Measurements from ENCODE around the gene BABAM2.

The BABAM2 gene

DNA sequence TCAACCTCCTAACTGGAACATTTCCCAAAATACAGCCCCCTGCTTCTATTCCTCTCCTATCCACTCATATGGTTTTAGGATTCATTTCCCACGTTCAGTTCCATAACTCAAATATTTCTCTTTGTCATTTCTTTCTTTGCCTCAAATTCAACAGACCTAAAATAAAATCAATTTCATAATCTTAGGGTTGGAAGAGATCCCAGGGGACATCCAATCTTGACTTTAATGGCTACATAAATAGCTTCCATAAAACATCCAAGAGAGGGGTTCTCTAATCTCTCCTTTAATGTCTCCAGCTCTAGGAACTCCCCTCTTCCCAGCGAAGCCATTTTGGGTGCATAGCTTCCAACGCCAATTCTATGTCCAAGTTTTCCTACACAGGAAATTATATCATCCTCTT, 34.1 kb upstream of the BABAM2 start:
- H4K20me1 ChIP-seq (ENCODE audit: insufficient read depth, low read length) = no peaks in the 10 kb centered on the region
- H3K9me3 ChIP-seq (replicated peaks; ENCODE audit: insufficient read depth, low read length) = no peaks in the 10 kb centered on the region
- no peaks in the 10 kb centered on the region for H3K4me1 ChIP-seq (ENCODE audit: low read length)
- no peak overlapping the region for H3K4me3 ChIP-seq (ENCODE audit: low read length)
- H3K9ac ChIP-seq (ENCODE audit: low read length) = no peak overlapping the region
- no peaks in the 10 kb centered on the region for H3F3A ChIP-seq (ENCODE audit: insufficient read depth, low read length)
- H2AFZ ChIP-seq (ENCODE audit: low read length) = no peak overlapping the region
- H3K9me2 ChIP-seq (replicated peaks; ENCODE audit: insufficient read depth, low read length) = no peaks in the 10 kb centered on the region
- TF ChIP-seq, protein P1, sequence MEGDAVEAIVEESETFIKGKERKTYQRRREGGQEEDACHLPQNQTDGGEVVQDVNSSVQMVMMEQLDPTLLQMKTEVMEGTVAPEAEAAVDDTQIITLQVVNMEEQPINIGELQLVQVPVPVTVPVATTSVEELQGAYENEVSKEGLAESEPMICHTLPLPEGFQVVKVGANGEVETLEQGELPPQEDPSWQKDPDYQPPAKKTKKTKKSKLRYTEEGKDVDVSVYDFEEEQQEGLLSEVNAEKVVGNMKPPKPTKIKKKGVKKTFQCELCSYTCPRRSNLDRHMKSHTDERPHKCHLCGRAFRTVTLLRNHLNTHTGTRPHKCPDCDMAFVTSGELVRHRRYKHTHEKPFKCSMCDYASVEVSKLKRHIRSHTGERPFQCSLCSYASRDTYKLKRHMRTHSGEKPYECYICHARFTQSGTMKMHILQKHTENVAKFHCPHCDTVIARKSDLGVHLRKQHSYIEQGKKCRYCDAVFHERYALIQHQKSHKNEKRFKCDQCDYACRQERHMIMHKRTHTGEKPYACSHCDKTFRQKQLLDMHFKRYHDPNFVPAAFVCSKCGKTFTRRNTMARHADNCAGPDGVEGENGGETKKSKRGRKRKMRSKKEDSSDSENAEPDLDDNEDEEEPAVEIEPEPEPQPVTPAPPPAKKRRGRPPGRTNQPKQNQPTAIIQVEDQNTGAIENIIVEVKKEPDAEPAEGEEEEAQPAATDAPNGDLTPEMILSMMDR (IDR thresholded peaks at IDR 0.05; ENCODE audit: low read length) = no peak
- TF ChIP-seq EZH2phosphoT487 (IDR thresholded peaks at IDR 0.05; ENCODE audit: low read length) (no peak), EZH2 (optimal IDR thresholded peaks at IDR 0.05; ENCODE audit: low read depth, low read length) (no peak)
- H3K27ac ChIP-seq (ENCODE audit: low read length) = no peak overlapping the region
- H3K27me3 ChIP-seq (replicated peaks; ENCODE audit: insufficient read depth, low read length) = no peaks in the 10 kb centered on the region
- H3K79me2 ChIP-seq (ENCODE audit: low read length) = no peaks in the 10 kb centered on the region
- DNase-seq = no peak
- no peak overlapping the region for H3K4me2 ChIP-seq (ENCODE audit: low read depth, low read length)
- no peaks in the 10 kb centered on the region for H3K36me3 ChIP-seq (replicated peaks; ENCODE audit: insufficient read depth, low read length)

DNA sequence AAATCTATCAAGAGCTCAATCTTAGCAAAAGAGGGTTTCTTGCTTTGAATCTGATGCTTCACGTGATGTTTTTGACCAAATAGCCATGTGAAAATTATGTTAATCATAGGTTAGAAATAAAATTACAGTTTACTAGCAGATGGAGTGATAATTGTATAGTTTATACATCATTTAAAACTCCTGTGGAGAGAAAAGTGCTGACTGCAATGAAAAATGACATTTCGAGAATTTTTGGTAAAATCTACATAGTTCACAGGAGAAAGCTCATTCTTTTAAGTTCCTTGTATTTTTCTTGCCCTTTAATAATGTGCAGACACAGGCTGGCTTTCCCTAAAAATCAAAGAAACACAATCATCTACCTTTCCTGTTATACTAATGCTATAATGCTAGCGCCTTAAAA, 33.6 kb upstream of the BABAM2 start:
- no peak overlapping the region for H3K4me3 ChIP-seq (ENCODE audit: low read length)
- no peaks in the 10 kb centered on the region for H3K4me1 ChIP-seq (ENCODE audit: low read length)
- DNase-seq = no peak
- no peak overlapping the region for H3K27ac ChIP-seq (ENCODE audit: low read length)
- no peak overlapping the region for H2AFZ ChIP-seq (ENCODE audit: low read length)
- no peaks in the 10 kb centered on the region for H3K36me3 ChIP-seq (replicated peaks; ENCODE audit: insufficient read depth, low read length)
- H3K9me3 ChIP-seq (replicated peaks; ENCODE audit: insufficient read depth, low read length) = no peaks in the 10 kb centered on the region
- no peaks in the 10 kb centered on the region for H3F3A ChIP-seq (ENCODE audit: insufficient read depth, low read length)
- H3K9me2 ChIP-seq (replicated peaks; ENCODE audit: insufficient read depth, low read length) = no peaks in the 10 kb centered on the region
- H4K20me1 ChIP-seq (ENCODE audit: insufficient read depth, low read length) = no peaks in the 10 kb centered on the region
- no peak overlapping the region for H3K4me2 ChIP-seq (ENCODE audit: low read depth, low read length)
- no peaks in the 10 kb centered on the region for H3K79me2 ChIP-seq (ENCODE audit: low read length)
- H3K27me3 ChIP-seq (replicated peaks; ENCODE audit: insufficient read depth, low read length) = no peaks in the 10 kb centered on the region
- H3K9ac ChIP-seq (ENCODE audit: low read length) = no peak overlapping the region
- TF ChIP-seq, protein P1 (IDR thresholded peaks at IDR 0.05; ENCODE audit: low read length) = no peak
- no peak for TF ChIP-seq EZH2phosphoT487 (IDR thresholded peaks at IDR 0.05; ENCODE audit: low read length)
- TF ChIP-seq EZH2 (optimal IDR thresholded peaks at IDR 0.05; ENCODE audit: low read depth, low read length) = no peak

GRCh38 chr2:27857417-27858172, 32.9 kb upstream of the BABAM2 start:
- Histone ChIP-seq H3K9ac (ENCODE audit: low read length) (no peak overlapping the region), H3K4me1 (ENCODE audit: low read length) (no peaks in the 10 kb centered on the region), H3F3A (ENCODE audit: insufficient read depth, low read length) (no peaks in the 10 kb centered on the region), H2AFZ (ENCODE audit: low read length) (no peak overlapping the region), H3K79me2 (ENCODE audit: low read length) (no peaks in the 10 kb centered on the region), H3K27me3 (replicated peaks; ENCODE audit: insufficient read depth, low read length) (no peaks in the 10 kb centered on the region), H3K4me2 (ENCODE audit: low read depth, low read length) (no peak overlapping the region), H3K4me3 (ENCODE audit: low read length) (no peak overlapping the region), H3K9me2 (replicated peaks; ENCODE audit: insufficient read depth, low read length) (no peaks in the 10 kb centered on the region), H3K36me3 (replicated peaks; ENCODE audit: insufficient read depth, low read length) (no peaks in the 10 kb centered on the region), H3K27ac (ENCODE audit: low read length) (no peak overlapping the region), H4K20me1 (ENCODE audit: insufficient read depth, low read length) (no peaks in the 10 kb centered on the region), H3K9me3 (replicated peaks; ENCODE audit: insufficient read depth, low read length) (no peaks in the 10 kb centered on the region)
- DNase-seq = no peak
- TF ChIP-seq EZH2phosphoT487 (IDR thresholded peaks at IDR 0.05; ENCODE audit: low read length) (no peak), EZH2 (optimal IDR thresholded peaks at IDR 0.05; ENCODE audit: low read depth, low read length) (no peak)
- TF ChIP-seq, protein P1 (IDR thresholded peaks at IDR 0.05; ENCODE audit: low read length) = no peak
